GM12891 (cell line): Measurements from ENCODE around the gene TMPRSS4.

Experiments used
- POLR2A ChIP-seq: IDR thresholded peaks from 2 replicates; pipeline ENCODE4 v1.6.1; 2011; ENCODE audit warnings: low read depth, low read length, control low read depth
- POLR2AphosphoS5 ChIP-seq: IDR thresholded peaks from 2 replicates; pipeline ENCODE4 v1.6.1; 2011; ENCODE audit warnings: low read depth, low read length, control low read depth
- POU2F2 ChIP-seq: IDR thresholded peaks from 2 replicates; pipeline ENCODE4 v1.6.1; 2011; ENCODE audit warnings: low read depth, mild to moderate bottlenecking, control low read depth, low read length, moderate library complexity

DNA sequence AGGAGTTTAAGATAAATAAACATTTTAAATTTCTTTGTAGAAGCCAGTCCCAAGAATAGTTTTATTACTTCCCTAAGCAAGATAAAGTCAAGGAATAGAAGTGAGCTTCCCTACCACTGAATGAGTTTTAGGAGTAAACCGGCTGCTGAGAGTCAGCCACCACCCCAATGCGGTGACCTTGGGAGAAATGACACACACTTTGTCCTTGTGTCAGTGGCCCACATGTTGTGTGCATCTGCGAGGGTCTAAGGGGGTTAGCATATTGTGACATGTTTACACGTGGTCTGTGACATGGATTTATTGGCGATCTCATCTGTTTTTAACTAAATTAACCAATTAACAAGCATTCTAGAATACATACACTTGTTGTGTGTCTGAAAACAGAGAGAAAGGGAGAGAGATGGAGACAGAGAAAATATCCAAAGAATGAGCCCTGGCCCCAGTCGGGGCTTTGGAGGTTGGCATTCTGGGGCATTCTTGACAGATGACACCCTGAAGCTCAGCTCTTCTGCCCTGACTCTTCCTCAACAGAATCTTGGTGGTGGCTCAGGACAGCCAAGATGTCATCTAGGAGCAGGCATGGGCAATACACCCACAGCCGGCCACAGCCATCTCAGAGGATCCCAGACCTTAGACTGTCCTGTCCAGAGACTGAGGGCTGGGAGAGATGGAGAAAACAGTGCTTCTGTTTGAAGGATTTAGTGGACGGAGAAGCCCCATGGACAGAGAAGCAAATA, 29.7 kb upstream of the TMPRSS4 start:
- TF ChIP-seq POLR2AphosphoS5 (no peak), POLR2A (no peak), POU2F2 (no peak)
